ENCODE results near the gene PAQR8. TPM values are rescaled to one million over a fixed set of nuclear protein-coding genes. Genes with fewer than 3 reads are reported as not detected.

The PAQR8 gene
- total and polyA plus RNA-seq, 2 of the 13 experiments (the other 11 are each of a cell fraction or from before 2014, with no cell fraction given): 37.7 to 50.7 TPM

- TF ChIP-seq ZNF18 (CRISPR knock-in tag; IDR thresholded peaks at IDR 0.05; ENCODE audit: insufficient replicate concordance): no peak
- no peak; the same call in 1 of the 2 replicates for TF ChIP-seq NFAT5 (CRISPR knock-in tag; IDR thresholded peaks at IDR 0.05)
- TF ChIP-seq ISX (CRISPR knock-in tag; conservative IDR thresholded peaks at IDR 0.05): no peak
- TF ChIP-seq ZNF512 (CRISPR knock-in tag; IDR thresholded peaks at IDR 0.05): peak; percentile 15; the same call in 1 of the 2 replicates
- no peak for TF ChIP-seq GATA4 (IDR thresholded peaks at IDR 0.05; ENCODE audit: borderline replicate concordance, low read depth)
- TF ChIP-seq PREB (CRISPR knock-in tag; IDR thresholded peaks at IDR 0.05): no peak
- TF ChIP-seq ZNF124 (CRISPR knock-in tag; IDR thresholded peaks at IDR 0.05): no peak
- no peak for TF ChIP-seq MEIS1 (CRISPR knock-in tag; IDR thresholded peaks at IDR 0.05; ENCODE audit: borderline replicate concordance)
- TF ChIP-seq ZFP37 (CRISPR knock-in tag; IDR thresholded peaks at IDR 0.05; ENCODE audit: borderline replicate concordance): no peak
- TF ChIP-seq PRPF4 (IDR thresholded peaks at IDR 0.05; ENCODE audit: low read depth, low read length, poor library complexity, severe bottlenecking): no peak
- peak; percentile 49; the same call in 1 of the 2 replicates for TF ChIP-seq KDM5B (CRISPR knock-in tag; IDR thresholded peaks at IDR 0.05; ENCODE audit: borderline replicate concordance)
- no peak for TF ChIP-seq TOPORS (CRISPR knock-in tag; IDR thresholded peaks at IDR 0.05)
- TF ChIP-seq PHB2 (IDR thresholded peaks at IDR 0.05; ENCODE audit: partially characterized antibody): no peak
Observed at GRCh38 chr6:52362443-52363227, 684 bp downstream of the PAQR8 start (continued).
